Neural cell (in vitro differentiated cells): ENCODE results near the gene EXOC3L2.

Experiments
- CTCF ChIP-seq: fragments of 450-650 bp; IDR thresholded peaks from 2 replicates; pipeline ENCODE4 v1.5.1; 2014; ENCODE audit warnings: antibody characterized with exemption, mild to moderate bottlenecking, moderate library complexity; ENCODE audit not compliant: poor library complexity, severe bottlenecking
- EP300 ChIP-seq: fragments of 450-650 bp; conservative IDR thresholded peaks from 2 replicates; pipeline ENCODE4 v1.6.1; 2014; ENCODE audit warnings: antibody characterized with exemption, mild to moderate bottlenecking, moderate library complexity; ENCODE audit not compliant: poor library complexity, severe bottlenecking
- EZH2 ChIP-seq: fragments of 200-600, 300-800 bp; shearing (Covaris generic), sonication (generic); IDR thresholded peaks from 2 replicates; pipeline ENCODE4 v1.6.1; 2014; ENCODE audit warnings: antibody characterized with exemption, low read length, borderline replicate concordance, mild to moderate bottlenecking; ENCODE audit not compliant: insufficient read depth, poor library complexity, severe bottlenecking
- MXI1 ChIP-seq: fragments of 450-650 bp; conservative IDR thresholded peaks from 2 replicates; pipeline ENCODE4 v1.6.1; 2014; ENCODE audit warnings: antibody characterized with exemption, mild to moderate bottlenecking; ENCODE audit not compliant: poor library complexity, severe bottlenecking
- POLR2AphosphoS5 ChIP-seq: IDR thresholded peaks from 2 replicates; pipeline ENCODE4 v1.6.1; 2012
- RAD21 ChIP-seq: fragments of 450-650 bp; conservative IDR thresholded peaks from 2 replicates; pipeline ENCODE4 v1.6.1; 2014; ENCODE audit warnings: antibody characterized with exemption, mild to moderate bottlenecking, moderate library complexity
- SMC3 ChIP-seq: fragments of 450-650 bp; conservative IDR thresholded peaks from 2 replicates; pipeline ENCODE4 v1.6.1; 2014; ENCODE audit warnings: antibody characterized with exemption, mild to moderate bottlenecking, moderate library complexity; ENCODE audit not compliant: poor library complexity
- TAF1 ChIP-seq: IDR thresholded peaks from 2 replicates; pipeline ENCODE4 v1.6.1; 2012; ENCODE audit warnings: low read depth
- TF ChIP-seq, protein P1 (sequence below): IDR thresholded peaks from 2 replicates; pipeline ENCODE4 v1.6.1; 2012; ENCODE audit warnings: borderline replicate concordance

GRCh38 chr19:45251452-45252354 is 6.5 kb upstream of the EXOC3L2 start:
- TF ChIP-seq EZH2 = no peak
- no peak for TF ChIP-seq EP300
- TF ChIP-seq CTCF = no peak
- peak; percentile 22 for TF ChIP-seq POLR2AphosphoS5
- TF ChIP-seq RAD21 = no peak
- TF ChIP-seq TAF1 = no peak
- no peak for TF ChIP-seq MXI1
- TF ChIP-seq, protein P1, sequence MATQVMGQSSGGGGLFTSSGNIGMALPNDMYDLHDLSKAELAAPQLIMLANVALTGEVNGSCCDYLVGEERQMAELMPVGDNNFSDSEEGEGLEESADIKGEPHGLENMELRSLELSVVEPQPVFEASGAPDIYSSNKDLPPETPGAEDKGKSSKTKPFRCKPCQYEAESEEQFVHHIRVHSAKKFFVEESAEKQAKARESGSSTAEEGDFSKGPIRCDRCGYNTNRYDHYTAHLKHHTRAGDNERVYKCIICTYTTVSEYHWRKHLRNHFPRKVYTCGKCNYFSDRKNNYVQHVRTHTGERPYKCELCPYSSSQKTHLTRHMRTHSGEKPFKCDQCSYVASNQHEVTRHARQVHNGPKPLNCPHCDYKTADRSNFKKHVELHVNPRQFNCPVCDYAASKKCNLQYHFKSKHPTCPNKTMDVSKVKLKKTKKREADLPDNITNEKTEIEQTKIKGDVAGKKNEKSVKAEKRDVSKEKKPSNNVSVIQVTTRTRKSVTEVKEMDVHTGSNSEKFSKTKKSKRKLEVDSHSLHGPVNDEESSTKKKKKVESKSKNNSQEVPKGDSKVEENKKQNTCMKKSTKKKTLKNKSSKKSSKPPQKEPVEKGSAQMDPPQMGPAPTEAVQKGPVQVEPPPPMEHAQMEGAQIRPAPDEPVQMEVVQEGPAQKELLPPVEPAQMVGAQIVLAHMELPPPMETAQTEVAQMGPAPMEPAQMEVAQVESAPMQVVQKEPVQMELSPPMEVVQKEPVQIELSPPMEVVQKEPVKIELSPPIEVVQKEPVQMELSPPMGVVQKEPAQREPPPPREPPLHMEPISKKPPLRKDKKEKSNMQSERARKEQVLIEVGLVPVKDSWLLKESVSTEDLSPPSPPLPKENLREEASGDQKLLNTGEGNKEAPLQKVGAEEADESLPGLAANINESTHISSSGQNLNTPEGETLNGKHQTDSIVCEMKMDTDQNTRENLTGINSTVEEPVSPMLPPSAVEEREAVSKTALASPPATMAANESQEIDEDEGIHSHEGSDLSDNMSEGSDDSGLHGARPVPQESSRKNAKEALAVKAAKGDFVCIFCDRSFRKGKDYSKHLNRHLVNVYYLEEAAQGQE = no peak
- no peak for TF ChIP-seq SMC3
